ENCODE data around the gene ALPK1. TPM values are rescaled to one million over a fixed set of nuclear protein-coding genes. Genes with fewer than 3 reads are reported as not detected.
A peak's percentile ranks its signal among the peaks of the same experiment; 100 is the strongest.

ALPK1 gene
- total and polyA plus RNA-seq, 2 experiments from 2014 or later: 0.10 to 0.49 TPM

GRCh38 chr4:112311516-112311915 lies 14.3 kb downstream of the ALPK1 start:
- no peaks in the 10 kb centered on the region for H3K27me3 Mint-ChIP-seq (ENCODE audit: insufficient read depth, low read depth, poor library complexity)
- TF ChIP-seq EZH2phosphoT487 (IDR thresholded peaks at IDR 0.05; ENCODE audit: unreplicated experiment) (no peak), ZNF462 (CRISPR knock-in tag; IDR thresholded peaks at IDR 0.05) (no peak), ETS1 (IDR thresholded peaks at IDR 0.05) (no peak), CREB1 (CRISPR knock-in tag; IDR thresholded peaks at IDR 0.05; ENCODE audit: low read depth) (no peak), REST (IDR thresholded peaks at IDR 0.05; ENCODE audit: unreplicated experiment) (no peak), EZH2 (IDR thresholded peaks at IDR 0.05; ENCODE audit: low read depth, unreplicated experiment) (no peak), POLR2AphosphoS5 (IDR thresholded peaks at IDR 0.05; ENCODE audit: low read depth) (no peak), NANOG (IDR thresholded peaks at IDR 0.05; ENCODE audit: borderline replicate concordance) (no peak), ZNF114 (CRISPR knock-in tag; IDR thresholded peaks at IDR 0.05) (no peak)
- H3K9me2 ChIP-seq (ENCODE audit: insufficient read depth): peaks cover 4% of the 10 kb centered on the region
- no peaks in the 10 kb centered on the region for H3K79me2 ChIP-seq (replicated peaks; ENCODE audit: insufficient read depth)
- no peak overlapping the region for H3K4me2 ChIP-seq
- H2AFZ ChIP-seq: peak overlapping the region; percentile 58; the same call in 1 of the 2 replicates
- no peaks in the 10 kb centered on the region for H4K20me1 ChIP-seq (replicated peaks; ENCODE audit: insufficient read depth)
- H3K27ac Mint-ChIP-seq: no peak overlapping the region
- no peak overlapping the region for H3K4me3 ChIP-seq
- H3K27me3 ChIP-seq (ENCODE audit: insufficient read depth): no peaks in the 10 kb centered on the region
- no peaks in the 10 kb centered on the region for H3K36me3 ChIP-seq (ENCODE audit: insufficient read depth)
- H3K4me1 Mint-ChIP-seq: peaks cover 20% of the 10 kb centered on the region
- peaks cover 24% of the 10 kb centered on the region for H3K4me1 ChIP-seq (ENCODE audit: insufficient read depth)
- no peak overlapping the region for H3K4me3 Mint-ChIP-seq
- no peak for DNase-seq (ENCODE audit: low spot score)
- H3K9me3 Mint-ChIP-seq: no peaks in the 10 kb centered on the region
- no peak overlapping the region for H3K27ac ChIP-seq (ENCODE audit: low read depth)
- H3K36me3 Mint-ChIP-seq (ENCODE audit: low read depth): no peaks in the 10 kb centered on the region
- ATAC-seq: no peak
- H3F3A ChIP-seq (replicated peaks; ENCODE audit: low read depth): no peaks in the 10 kb centered on the region

Measured in GM23338 (cell line).